T-helper 2 cell (primary cell): ENCODE measurements around the gene B4GALT2.

Experiments
- DNase-seq, 5 experiments: peaks; one replicate each; pipeline versions ENCODE4 v3.0.0 to v3.0.0-alpha.2; 2012 to 2022

B4GALT2 gene

DNA sequence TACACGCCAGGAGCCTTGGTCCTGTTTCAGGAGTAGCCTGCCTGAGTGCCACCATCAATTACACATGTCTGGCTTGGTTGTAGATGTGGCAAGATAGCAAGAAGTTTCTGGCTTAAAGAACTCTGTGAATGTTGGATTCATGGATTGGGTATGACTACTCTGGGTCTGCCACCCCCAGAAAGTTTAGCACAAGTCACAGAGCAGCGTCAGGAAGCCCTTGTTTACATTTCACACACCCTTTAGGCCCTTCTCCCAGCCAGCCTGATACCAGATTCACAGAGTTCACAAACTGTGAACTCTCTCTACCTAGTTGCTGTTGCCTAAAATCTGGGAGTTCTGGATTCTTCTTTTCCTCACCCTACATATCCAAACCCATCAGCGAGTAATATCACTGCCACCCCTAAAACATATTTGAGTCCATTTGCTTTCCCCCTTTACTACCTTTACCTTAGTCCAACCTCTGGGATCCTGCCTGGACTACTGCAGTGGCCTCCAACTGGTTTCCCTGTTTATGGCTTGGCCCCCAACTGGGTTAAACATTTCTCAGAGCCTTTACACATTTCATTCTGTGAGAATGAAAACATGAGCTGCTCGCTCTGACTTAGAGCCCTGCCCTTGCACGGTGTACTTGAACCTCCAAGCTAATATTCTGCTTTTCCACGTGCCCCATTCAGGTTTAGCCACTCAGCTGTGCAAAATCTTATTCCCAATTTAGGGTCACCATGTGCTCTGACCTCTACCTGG lies 8.3 kb downstream of the B4GALT2 start:
- DNase-seq = no peak

DNA sequence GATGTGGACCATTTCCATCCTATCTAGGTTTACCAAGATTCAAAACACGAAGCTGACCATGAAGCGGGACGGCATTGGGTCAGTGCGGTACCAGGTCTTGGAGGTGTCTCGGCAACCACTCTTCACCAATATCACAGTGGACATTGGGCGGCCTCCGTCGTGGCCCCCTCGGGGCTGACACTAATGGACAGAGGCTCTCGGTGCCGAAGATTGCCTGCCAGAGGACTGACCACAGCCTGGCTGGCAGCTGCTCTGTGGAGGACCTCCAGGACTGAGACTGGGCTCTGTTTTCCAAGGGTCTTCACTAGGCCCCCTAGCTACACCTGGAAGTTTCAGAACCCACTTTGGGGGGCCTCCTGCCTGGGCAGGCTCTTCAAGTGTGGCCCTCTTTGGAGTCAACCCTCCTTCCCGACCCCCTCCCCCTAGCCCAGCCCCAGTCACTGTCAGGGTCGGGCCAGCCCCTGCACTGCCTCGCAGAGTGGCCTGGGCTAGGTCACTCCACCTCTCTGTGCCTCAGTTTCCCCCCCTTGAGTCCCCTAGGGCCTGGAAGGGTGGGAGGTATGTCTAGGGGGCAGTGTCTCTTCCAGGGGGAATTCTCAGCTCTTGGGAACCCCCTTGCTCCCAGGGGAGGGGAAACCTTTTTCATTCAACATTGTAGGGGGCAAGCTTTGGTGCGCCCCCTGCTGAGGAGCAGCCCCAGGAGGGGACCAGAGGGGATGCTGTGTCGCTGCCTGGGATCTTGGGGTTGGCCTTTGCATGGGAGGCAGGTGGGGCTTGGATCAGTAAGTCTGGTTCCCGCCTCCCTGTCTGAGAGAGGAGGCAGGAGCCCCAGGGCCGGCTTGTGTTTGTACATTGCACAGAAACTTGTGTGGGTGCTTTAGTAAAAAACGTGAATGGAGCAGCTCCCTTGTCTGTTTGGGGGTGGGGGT lies 11.5 kb downstream of the B4GALT2 start:
- no peak for DNase-seq

DNA sequence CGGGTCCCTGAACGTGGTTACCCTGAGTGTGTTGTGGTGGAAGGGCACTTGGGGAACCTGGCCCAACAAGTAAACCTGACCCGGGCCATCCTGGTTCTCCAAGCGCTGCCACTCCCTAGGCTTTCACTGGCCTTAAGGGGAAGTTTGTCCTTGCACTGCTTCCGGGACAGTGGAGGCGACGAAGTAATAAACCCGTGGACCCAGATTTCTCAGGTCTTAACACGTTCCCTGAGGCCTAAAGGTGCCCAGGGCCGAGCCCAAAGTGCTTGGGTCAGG lies 12.1 kb downstream of the B4GALT2 start:
- DNase-seq = no peak

DNA sequence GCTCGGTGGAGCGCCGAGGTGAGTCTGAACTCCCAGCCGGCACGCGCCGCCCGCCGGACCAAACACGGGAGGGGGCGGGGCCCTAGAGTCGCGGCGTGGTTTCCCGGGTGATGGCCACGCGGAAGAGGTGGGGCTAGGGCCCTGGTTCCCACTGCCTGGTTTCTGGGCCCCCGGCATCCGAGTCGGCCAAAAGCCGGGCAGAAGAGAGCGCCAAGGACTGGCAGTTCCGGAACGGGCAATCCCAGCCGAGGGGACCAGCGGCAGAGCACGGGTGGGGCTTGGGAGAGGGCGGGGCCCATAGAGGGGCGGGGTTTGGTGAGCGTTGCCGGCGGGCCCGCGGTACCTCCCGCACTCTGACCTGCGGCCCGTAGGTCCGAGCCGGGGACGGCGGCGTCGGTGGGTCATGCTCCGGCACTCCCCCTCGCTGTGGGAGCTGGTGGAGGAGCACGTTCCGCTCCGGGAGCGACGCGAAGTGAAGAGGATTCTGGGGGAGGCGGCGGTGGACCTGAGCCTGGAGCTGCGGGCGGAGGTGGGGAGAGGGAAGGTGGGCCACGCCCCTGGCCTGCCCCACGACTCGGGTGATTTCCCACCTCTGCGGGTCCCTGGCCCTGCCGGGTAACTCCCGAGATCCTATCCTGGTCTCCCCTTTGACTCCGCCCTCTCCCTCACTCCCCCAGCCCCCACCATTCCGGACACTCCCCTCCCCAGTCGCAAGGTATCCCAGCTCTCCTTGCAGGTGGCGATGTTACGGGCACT lies 12.6 kb downstream of the B4GALT2 start, which contains the start of gene CCDC24:
TSS of gene CCDC24 (plus strand) at position 124 of the 756 bp plus-strand sequence. CDS start at position 404, 280 bp downstream.
- peak; percentile 58 to 70 (median 64) for DNase-seq

DNA sequence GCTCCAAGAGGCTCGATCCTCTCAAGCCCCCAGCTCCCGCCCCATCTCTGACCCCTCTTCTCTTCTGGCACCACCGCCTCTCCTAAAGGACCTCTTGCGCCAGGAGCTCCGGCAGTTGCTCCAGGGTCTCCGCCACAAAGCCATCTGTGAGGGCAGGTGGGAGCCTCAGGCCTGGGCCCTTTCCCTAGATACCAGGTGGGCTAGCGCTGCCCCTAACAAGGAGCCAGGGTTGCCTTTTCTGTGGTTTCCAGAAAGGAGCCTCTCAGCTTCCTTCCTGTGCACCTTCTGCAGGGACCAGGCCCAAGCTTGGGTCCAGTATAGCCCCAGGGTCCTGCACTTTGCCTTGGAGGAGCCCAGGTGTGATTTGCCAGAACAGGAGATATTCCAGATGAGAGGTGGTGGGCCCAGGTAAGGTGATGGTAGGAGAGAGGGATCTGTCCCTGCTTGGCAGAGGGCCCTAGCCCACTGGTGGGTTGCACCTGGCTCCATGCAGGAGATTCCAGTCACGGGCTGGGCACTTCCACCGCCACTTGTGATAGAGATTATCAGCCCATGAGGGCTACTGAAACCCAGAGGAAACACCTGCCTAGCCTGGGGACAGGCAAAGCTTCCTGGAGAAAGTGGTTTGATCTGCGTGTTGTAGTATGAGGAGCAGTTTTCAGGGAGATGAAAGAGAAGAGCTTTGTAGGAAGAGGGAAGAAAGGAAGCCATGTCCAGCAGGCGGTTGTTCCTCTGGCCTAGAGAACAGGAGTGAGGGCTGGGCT lies 13.4 kb downstream of the B4GALT2 start:
- no peak for DNase-seq

DNA sequence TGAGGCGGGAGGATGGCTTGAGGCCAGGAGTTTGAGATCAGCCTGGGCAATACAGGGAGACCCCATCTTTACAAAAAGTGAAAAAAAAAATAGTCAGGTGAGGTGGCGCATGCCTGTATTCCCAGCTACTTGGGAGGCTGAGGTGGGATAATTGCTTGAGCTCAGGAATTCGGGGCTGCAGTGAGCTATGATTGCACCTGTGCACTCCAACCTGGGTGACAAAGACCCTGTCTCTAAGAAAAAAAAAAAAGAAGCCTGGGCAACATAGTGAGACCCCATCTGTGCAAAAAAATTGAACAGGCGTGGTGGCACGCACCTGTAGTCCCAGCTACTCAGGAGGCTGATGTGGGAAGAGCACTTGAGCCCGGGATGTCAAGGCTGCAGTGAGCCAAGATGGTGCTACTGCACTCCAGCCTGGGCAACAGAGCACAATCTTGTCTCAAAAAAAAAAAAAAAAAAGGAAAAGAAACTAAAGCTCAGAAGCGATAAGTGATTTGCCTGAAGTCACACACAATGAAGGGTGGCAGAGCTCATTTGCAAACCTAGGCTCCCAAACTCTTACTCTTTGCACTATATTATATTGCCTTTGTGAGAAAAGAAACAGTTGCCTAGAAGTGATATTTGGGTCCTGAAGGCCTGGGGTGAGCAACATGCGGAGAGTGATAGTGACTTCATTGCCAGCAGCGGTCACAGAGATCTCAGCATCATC lies 14.3 kb downstream of the B4GALT2 start:
- no peak for DNase-seq

DNA sequence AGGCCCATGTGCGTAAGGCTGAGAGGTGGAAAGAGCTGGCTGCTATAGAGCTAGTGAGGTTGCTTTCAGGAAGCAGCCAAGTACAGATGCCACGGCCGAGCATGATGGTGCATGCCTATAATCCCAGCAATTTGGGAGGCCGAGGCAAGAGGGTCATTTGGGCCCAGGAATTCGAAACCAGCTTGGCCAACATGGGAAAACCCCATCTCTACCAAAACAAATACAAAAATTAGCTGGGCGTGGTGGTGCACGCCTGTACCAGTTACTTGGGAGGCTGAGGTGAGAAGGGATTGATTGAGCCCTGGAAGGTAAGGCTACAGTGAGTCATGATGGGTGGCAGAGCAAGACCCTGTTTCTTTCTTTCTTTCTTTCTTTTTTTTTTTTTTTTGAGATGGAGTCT lies 15.1 kb downstream of the B4GALT2 start:
- DNase-seq = no peak

DNA sequence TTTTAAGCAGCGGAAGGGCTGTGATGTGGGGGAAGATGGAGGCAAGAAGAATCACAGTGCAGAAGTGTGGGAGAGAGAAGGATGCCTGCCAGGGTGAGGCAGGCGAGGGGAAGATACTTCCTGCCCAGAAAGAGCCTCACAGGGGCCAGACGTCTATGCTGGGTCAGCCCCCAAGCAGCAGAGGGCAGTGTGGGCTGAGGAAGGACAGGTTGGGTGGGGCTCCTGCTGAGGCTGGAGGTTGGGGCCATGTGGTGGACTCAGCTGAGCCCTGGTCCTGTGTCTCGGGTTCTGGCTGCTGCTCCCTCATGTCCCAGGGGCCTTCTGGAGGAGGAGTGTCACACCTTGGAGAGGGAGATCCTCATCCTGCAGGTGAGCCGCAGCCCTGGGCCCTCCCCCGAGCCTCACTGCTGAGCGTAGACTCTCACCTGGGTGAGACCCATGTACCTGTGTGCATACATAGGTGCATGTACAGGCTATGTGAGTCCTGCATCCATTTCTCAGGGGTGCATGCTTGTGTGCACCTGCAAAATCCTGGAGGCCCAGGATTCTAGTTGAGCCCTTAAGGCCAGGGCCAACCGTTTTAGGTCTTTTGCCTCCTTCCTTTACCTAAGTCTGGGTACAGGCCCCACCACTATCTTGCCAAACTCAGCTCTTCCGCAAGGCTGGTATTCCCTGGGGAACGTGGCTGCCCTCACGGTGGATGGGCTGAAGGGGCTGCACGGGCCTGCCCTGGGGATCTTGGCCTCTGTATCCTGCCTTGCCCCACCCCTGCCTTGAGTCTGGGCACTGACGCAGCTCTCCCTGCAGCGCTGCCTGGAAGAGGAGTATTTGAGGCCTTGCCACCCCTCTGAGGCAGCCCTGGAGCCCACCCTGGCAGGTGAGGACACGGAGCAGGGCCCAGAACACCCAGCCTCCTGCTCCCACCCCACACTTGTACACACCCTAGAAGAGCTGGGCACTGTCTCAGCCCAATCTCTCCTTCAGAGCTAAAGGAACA lies 16.1 kb downstream of the B4GALT2 start:
- no peak for DNase-seq

DNA sequence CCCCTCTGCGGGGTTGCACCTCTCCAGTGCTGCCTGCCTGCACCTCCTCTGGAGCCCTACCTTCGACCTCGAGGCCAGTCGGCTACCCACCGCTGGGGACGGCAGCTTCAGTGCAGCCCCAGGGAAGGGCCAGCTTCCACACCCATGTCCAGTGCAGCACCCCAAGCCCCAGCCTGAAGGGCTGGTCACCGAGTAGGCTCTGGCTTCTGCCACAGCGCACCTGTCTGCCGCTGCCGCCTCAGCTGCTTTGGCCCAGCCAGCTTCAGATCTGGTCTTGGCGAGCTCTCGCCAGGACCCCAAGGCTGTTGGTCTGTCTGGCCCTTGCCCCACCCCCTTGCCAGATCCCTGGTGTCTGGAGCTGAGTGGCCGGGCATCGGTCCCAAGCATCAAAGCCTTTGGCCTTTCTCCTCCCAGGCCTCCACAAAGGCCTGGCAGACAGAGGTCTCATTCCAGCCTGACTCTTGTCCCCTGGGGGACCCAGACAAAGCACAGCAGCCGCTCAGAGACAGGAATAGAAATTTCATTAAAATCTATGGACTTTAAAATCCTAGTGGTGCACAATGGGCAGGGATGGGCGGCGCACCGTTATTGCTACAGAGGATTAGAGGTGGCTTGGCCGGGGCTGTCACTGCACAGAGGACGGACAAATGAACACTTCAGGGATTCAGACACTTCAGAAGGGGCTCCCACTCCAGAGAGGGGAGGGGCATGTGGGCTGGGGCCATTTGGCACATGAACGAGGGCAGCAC lies 17.1 kb downstream of the B4GALT2 start:
- no peak for DNase-seq

DNA sequence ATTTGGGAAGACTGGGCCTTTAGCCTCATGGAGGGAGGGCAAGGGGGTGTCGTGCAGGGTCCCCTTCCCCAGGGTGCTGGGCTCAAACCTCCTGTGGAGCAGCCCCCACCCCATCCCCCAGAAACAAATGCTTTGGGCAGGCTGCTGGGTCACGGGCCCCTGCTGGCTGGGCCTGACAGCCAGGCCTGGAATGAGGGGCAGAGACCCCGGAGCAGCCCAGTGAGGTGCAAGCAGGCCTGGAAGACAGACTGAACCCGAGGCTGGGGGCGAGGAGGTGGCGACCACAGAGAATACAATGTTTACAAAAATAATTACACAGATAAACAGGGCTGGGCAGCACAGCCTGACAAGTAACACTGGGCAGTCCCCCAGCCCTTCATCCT lies 17.7 kb downstream of the B4GALT2 start:
- no peak for DNase-seq

DNA sequence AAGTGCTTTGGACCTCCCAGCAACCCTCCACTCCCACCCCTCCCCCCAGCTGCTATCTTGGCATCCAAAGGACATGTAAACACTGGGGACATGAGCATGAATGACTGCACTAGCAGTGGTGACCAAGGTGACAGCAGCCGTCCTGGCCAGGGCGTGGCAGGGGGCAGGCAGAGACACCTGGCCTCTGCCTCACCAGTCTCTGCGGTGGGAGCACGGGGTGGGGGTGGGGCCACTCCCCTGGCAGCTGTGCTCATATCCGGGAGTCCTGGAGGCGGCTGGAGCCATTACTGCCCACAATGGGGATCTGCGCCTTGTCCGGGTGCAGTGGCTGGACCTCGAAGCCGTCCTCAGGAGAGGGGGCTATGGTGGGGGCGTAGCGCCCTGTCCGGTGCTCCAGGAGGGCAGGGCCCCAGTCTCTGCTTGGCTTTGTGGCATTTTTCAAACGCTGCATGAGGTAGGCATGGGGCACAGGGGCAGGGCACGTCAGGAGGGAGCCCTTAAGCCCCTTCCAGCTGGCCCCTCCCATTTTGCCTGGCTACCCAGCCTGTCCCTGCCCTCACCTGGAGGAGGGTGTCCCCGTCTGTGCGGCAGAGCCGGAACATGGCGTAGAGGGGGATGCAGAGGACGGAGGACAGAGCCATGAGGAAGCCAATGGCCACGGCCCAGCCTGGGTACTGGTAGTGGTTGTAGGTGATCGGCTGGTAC lies 18.4 kb downstream of the B4GALT2 start:
- DNase-seq = no peak

DNA sequence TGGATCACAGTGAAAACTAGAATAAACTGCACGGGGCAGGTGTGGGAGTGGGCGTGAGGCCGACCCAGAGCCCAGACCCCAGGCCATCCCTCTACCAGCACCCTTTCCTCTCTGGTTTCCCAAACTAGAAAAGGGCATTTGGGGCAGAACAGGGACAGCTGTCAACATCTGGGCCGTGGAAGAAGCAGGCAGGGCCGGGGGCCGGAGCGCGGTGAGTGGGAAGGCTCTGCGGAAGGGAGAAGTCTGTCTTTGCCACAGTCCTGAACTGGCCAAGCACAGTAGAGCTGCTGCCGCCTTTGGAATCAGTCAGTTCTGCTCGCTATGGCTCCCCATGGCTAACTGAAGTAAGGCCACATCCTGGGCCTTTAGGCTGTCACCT lies 19.0 kb downstream of the B4GALT2 start:
- no peak for DNase-seq

DNA sequence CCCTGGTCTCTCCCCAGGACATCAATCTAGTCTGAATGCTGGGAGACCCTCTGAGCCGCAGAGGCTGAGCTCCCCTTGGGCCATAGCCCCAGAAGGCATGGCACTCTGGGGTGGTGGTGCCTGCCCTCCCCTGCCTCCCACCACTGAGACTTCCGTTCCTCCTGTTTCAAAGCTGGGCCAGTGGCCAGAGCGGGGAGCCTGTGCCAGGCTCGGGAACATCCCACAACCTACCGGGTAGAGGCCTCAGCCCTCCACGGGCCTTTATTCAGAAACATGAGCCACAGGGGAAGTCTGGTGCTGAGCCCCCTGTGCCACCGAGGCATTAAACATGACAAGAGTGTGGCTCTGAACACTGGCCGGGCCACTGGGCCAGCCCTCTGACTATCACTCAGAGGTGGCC lies 20.4 kb downstream of the B4GALT2 start:
- DNase-seq = no peak

DNA sequence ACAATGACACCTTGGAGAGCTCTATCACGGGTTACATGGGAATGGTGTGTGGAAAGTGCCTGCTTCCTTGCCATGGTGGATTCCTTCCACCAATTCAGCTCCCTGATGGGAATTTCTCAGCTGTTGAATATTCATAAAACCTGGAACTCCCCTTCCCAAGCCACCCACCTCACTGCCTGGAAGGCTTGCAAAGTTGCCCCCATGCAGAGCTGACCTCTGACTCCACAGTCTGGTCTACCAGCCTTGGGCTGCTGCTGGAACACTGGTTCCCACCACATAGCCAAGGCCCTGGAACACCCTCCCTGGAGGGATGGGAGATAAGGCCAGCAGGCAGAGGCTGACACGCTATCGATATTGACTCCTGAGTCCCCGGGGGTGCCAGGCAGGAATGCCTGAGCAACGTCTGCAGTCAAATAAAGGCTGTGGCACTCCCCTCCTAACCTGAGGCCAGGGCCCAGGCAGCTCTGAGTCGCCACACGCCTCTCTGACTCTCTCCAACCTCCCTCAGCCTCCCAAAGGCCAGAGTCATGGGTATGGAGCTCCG lies 21.2 kb downstream of the B4GALT2 start:
- no peak for DNase-seq

DNA sequence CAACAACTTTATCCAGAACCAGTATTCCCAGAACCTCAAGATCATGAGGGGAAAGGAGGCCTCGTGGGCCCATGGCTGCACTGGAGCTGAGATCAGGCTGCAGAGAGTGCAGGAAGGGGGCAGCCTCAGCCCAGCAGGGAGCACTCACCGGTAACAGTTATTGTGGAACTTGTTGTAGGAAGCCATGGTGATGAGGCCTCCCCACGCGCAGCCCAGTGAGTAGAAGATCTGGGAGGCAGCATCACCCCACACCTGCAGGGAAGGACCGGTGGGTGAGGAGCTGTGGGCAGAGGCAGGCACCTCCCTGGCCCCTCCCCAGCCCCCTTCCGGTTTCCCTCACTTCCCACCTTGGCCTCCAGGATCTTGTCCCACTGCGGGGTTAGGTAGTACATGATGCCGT lies 23.2 kb downstream of the B4GALT2 start:
- DNase-seq = no peak

DNA sequence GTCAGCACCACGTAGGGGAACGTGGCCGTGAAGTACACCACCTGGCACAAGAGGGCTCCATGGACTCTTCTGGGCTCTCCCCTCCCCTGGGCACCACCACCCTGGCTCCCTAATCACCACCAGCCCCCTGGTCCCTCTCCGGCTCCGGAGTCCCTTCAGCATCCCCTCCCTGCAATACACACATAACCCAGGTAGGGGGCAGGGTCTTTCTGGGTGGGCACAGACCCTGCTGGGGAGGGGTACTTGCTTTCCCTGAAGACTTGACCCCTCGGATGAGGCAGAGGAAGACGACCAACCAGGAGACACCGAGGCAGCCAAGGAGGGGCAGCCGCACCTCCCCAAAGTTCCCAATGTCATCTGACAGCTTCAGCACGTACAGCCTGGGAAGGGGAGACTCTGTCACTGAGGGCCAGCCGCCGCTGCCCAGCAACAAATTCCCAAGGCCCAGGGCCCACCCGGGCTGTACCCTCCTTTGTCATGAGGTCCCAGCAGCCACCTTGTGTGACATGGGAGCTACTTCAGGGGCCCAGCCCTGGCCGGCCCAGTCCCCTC lies 23.7 kb downstream of the B4GALT2 start:
- DNase-seq = no peak

DNA sequence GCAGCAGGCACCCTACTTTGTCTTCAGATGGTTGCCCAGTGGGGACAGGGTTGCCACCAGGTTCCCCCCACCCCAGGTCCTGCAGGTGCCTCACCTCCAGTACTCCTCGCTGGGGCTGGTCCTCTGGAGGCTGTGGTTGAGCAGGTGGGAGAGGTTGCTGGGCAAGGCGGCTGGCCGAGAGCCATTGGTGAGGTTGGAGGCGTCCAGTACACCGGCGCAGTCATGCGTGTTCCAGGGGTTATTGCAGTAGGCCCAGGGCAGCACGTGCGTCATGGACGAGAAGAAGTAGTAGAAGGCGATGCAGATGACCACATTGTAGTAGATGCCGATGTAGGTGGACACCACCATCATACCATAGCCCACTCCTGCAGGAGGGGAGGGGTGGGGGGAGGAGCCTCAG lies 29.2 kb downstream of the B4GALT2 start:
- no peak for DNase-seq

DNA sequence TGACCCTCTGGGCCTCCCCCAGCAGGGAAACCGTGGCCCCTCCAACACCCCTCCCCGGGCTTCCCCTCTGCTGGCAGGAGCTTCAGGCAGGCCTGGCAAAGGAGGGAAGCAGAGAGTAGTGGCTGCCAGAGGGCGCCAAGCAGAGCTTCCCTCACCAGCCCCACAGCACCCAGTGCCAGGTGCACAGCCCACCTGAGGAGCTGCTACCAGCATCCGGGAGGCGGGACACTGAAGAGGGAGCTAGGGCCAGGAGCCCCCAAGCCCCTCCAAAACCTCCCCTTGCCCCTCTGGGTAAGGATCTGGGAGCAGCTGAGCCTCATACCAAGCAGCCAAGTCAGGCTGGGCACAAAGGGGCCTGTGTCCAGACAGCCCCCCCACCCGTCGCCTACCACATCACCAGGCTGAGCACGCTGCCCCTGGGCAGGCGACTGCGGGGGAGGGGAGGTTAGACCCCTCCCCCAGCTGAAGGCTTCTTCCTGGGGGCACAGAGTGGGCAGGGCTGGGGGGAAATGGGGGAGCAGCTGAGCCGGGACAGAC lies 32.0 kb downstream of the B4GALT2 start:
- DNase-seq = no peak
